ENCODE measurements around the gene EBF4. TPM values are rescaled to one million over a fixed set of nuclear protein-coding genes. Genes with fewer than 3 reads are reported as not detected.

The EBF4 gene
- polyA plus RNA-seq, 3 donors: 0.12 TPM; not detected in 2

DNA sequence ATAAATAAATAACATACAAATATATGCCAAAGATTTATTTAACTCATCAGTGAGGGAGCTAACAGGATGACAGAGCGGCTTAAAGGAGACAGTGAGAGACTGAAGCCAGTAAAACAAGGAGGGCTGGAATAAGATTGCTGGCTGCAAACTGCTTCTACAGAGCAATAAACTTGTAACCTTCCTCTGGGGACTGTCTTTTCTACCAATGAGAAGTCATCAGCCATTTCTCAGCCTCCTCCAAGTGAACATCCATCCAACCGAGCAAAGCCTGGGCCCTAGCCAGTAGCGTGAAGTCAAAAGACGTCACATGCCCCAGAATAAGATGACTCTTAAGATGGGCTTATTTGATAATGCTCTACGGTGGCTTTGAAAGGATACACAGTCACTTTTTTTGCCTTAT lies 65.4 kb downstream of the EBF4 start:
- Histone ChIP-seq H3K4me3 (replicated peaks in 1 of 3; ENCODE audit: low read depth in 2 of 3, low read length in 3 of 3) (no peak overlapping the region), H3K36me3 (replicated peaks in 1 of 2; ENCODE audit: control insufficient read depth in 1 of 2, insufficient read depth in 2 of 2, low read length in 2 of 2) (no peaks in the 10 kb centered on the region), H3K4me1 (ENCODE audit: control insufficient read depth in 1 of 2, insufficient read depth in 2 of 2, low read length in 2 of 2) (peaks cover 4% of the 10 kb centered on the region in 2 donors), H2AFZ (ENCODE audit: insufficient read depth, low read depth, low read length, poor library complexity, severe bottlenecking) (no peak overlapping the region), H3K79me2 (ENCODE audit: insufficient read depth, low read length) (no peaks in the 10 kb centered on the region), H3K4me2 (replicated peaks; ENCODE audit: extremely low read depth, low read length, poor library complexity, severe bottlenecking) (no peak overlapping the region), H3K27ac (ENCODE audit: low read depth in 1 of 2, low read length in 2 of 2) (no peak overlapping the region), H3K27me3 (ENCODE audit: control insufficient read depth in 2 of 2, insufficient read depth in 2 of 2, low read length in 2 of 2) (peaks cover 9 to 32% of the 10 kb centered on the region in 2 donors), H4K20me1 (ENCODE audit: insufficient read depth, low read length) (no peaks in the 10 kb centered on the region), H3K9ac (ENCODE audit: insufficient read depth, low read length, poor library complexity, severe bottlenecking) (no peak overlapping the region), H3K9me3 (replicated peaks in 1 of 2; ENCODE audit: control insufficient read depth in 1 of 2, insufficient read depth in 1 of 2, low read length in 2 of 2) (no peaks in the 10 kb centered on the region)
- no peak for DNase-seq
- TF ChIP-seq, protein P1, sequence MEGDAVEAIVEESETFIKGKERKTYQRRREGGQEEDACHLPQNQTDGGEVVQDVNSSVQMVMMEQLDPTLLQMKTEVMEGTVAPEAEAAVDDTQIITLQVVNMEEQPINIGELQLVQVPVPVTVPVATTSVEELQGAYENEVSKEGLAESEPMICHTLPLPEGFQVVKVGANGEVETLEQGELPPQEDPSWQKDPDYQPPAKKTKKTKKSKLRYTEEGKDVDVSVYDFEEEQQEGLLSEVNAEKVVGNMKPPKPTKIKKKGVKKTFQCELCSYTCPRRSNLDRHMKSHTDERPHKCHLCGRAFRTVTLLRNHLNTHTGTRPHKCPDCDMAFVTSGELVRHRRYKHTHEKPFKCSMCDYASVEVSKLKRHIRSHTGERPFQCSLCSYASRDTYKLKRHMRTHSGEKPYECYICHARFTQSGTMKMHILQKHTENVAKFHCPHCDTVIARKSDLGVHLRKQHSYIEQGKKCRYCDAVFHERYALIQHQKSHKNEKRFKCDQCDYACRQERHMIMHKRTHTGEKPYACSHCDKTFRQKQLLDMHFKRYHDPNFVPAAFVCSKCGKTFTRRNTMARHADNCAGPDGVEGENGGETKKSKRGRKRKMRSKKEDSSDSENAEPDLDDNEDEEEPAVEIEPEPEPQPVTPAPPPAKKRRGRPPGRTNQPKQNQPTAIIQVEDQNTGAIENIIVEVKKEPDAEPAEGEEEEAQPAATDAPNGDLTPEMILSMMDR (IDR thresholded peaks at IDR 0.05): no peak
- 89% methylated on average over 4 of the region's 5 CpGs for WGBS (ENCODE audit: insufficient coverage)
- no peak overlapping the region for H3K4me3 Mint-ChIP-seq
- no peak overlapping the region for H3K27ac Mint-ChIP-seq
- peaks cover 33 to 46% (median 34%) of the 10 kb centered on the region in 3 donors for H3K27me3 Mint-ChIP-seq (ENCODE audit: low read depth in 3 of 3)
- intact Hi-C loops (cut with micrococcal nuclease): no loop called here
- H3K4me1 Mint-ChIP-seq: peaks cover 4% of the 10 kb centered on the region
- H3K9me3 Mint-ChIP-seq: peaks cover 0 to 7% (median 0%) of the 10 kb centered on the region in 7 donors
- peaks cover 3 to 10% of the 10 kb centered on the region in 2 donors for H3K36me3 Mint-ChIP-seq

DNA sequence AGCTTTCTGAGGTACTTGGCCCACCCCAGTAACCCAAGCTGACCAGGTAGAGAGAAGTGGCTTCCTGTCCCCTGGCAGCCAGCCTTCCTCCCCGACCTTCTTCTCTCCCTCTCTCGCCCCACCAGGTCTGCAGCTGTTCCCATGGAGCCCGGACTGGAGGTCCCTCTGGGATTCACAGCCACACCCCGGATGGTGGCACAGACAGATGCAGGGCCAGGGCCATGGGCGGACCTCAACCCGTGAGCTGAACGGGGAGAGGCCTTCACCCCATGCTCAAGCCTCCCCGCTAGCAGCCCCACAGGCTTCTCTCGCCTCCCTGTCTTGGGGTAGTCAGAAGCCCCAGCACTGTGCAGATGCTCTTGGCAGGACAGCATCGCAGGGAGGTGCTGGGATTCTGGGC lies 66.6 kb downstream of the EBF4 start:
- H3K36me3 ChIP-seq (replicated peaks in 1 of 2; ENCODE audit: control insufficient read depth in 1 of 2, insufficient read depth in 2 of 2, low read length in 2 of 2): no peaks in the 10 kb centered on the region
- H3K27me3 ChIP-seq (ENCODE audit: control insufficient read depth in 2 of 2, insufficient read depth in 2 of 2, low read length in 2 of 2): peaks cover 0 to 20% of the 10 kb centered on the region in 2 donors
- TF ChIP-seq, protein P1 (IDR thresholded peaks at IDR 0.05): no peak
- H2AFZ ChIP-seq (ENCODE audit: insufficient read depth, low read depth, low read length, poor library complexity, severe bottlenecking): no peak overlapping the region
- no peaks in the 10 kb centered on the region for H3K79me2 ChIP-seq (ENCODE audit: insufficient read depth, low read length)
- Mint-ChIP-seq H3K4me3 (no peak overlapping the region), H3K36me3 (no peaks in the 10 kb centered on the region), H3K4me1 (no peaks in the 10 kb centered on the region), H3K9me3 (peaks cover 0 to 3% (median 0%) of the 10 kb centered on the region in 7 donors), H3K27me3 (ENCODE audit: low read depth in 3 of 3) (peaks cover 22 to 34% (median 22%) of the 10 kb centered on the region in 3 donors), H3K27ac (no peak overlapping the region)
- no peak for DNase-seq
- H3K4me3 ChIP-seq (replicated peaks in 1 of 3; ENCODE audit: low read depth in 2 of 3, low read length in 3 of 3): no peak overlapping the region
- no peaks in the 10 kb centered on the region for H3K9me3 ChIP-seq (replicated peaks in 1 of 2; ENCODE audit: control insufficient read depth in 1 of 2, insufficient read depth in 1 of 2, low read length in 2 of 2)
- intact Hi-C loops (cut with micrococcal nuclease): no loop called here
- no peaks in the 10 kb centered on the region for H3K4me1 ChIP-seq (ENCODE audit: control insufficient read depth in 1 of 2, insufficient read depth in 2 of 2, low read length in 2 of 2)
- 96% methylated on average over 8 of the region's 10 CpGs for WGBS (ENCODE audit: insufficient coverage)
- H3K9ac ChIP-seq (ENCODE audit: insufficient read depth, low read length, poor library complexity, severe bottlenecking): no peak overlapping the region
- H3K27ac ChIP-seq (ENCODE audit: low read depth in 1 of 2, low read length in 2 of 2): no peak overlapping the region
- H3K4me2 ChIP-seq (replicated peaks; ENCODE audit: extremely low read depth, low read length, poor library complexity, severe bottlenecking): no peak overlapping the region
- H4K20me1 ChIP-seq (ENCODE audit: insufficient read depth, low read length): no peaks in the 10 kb centered on the region
